Measurements from ENCODE around the gene HERPUD1.

DNA sequence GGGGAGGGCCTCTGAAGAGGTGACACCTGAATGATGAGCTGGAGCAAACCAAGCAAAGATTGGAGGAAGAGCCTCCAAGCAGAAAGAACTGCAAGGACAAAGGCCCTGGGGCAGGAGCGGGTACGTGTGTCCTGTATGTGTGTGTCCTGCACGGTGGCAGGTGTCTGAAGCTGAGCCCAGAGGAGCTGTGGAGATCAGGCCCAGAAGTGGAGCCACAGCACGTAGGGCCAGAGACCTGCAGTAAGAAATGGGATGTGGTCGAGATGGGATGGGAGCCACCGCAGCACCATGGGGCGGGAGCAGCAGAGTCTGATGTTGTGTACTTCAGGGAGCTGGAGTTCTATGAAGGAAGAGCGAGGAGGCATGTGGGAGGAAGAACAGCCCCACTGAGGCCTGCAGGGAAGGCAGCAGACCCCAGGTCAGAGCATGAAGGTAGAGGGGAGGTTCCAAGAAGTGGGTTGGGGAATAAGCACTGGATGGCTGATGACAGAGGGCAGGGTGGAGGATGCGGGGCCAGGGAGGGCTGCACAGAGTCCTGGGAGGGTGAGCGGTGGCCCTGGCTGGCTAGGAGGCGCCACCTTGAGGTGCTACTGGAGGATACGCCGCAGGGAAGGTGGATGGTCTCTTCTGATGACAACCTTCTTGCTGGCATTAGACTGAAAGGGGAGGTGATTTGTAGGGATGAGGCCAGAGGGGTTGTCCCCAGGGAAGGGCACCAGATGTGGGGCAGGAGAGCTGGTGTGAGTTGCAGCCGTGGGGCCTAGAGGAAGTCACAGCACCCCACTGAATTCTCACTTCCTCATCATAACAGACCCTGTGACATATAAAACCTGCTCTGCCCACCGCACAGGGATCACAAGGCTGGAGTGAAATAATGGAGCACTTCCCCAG, 19.2 kb downstream of the HERPUD1 start:
- TF ChIP-seq POLR2AphosphoS5 (IDR thresholded peaks at IDR 0.05) (no peak), POLR2A (IDR thresholded peaks at IDR 0.05) (no peak)
